Hematopoietic multipotent progenitor cell treated with erythropoietin and hydrocortisone succinate and interleukin-3 and kit ligand, for 17 days (in vitro differentiated cells): ENCODE results near the gene ARHGEF28.

Experiments used
- DNase-seq: peaks from one replicate; pipeline ENCODE4 v3.0.0-alpha.2; 2015; ENCODE audit warnings: low spot score

The ARHGEF28 gene, protein sequence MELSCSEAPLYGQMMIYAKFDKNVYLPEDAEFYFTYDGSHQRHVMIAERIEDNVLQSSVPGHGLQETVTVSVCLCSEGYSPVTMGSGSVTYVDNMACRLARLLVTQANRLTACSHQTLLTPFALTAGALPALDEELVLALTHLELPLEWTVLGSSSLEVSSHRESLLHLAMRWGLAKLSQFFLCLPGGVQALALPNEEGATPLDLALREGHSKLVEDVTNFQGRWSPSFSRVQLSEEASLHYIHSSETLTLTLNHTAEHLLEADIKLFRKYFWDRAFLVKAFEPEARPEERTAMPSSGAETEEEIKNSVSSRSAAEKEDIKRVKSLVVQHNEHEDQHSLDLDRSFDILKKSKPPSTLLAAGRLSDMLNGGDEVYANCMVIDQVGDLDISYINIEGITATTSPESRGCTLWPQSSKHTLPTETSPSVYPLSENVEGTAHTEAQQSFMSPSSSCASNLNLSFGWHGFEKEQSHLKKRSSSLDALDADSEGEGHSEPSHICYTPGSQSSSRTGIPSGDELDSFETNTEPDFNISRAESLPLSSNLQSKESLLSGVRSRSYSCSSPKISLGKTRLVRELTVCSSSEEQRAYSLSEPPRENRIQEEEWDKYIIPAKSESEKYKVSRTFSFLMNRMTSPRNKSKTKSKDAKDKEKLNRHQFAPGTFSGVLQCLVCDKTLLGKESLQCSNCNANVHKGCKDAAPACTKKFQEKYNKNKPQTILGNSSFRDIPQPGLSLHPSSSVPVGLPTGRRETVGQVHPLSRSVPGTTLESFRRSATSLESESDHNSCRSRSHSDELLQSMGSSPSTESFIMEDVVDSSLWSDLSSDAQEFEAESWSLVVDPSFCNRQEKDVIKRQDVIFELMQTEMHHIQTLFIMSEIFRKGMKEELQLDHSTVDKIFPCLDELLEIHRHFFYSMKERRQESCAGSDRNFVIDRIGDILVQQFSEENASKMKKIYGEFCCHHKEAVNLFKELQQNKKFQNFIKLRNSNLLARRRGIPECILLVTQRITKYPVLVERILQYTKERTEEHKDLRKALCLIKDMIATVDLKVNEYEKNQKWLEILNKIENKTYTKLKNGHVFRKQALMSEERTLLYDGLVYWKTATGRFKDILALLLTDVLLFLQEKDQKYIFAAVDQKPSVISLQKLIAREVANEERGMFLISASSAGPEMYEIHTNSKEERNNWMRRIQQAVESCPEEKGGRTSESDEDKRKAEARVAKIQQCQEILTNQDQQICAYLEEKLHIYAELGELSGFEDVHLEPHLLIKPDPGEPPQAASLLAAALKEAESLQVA (N-terminal part only)

DNA sequence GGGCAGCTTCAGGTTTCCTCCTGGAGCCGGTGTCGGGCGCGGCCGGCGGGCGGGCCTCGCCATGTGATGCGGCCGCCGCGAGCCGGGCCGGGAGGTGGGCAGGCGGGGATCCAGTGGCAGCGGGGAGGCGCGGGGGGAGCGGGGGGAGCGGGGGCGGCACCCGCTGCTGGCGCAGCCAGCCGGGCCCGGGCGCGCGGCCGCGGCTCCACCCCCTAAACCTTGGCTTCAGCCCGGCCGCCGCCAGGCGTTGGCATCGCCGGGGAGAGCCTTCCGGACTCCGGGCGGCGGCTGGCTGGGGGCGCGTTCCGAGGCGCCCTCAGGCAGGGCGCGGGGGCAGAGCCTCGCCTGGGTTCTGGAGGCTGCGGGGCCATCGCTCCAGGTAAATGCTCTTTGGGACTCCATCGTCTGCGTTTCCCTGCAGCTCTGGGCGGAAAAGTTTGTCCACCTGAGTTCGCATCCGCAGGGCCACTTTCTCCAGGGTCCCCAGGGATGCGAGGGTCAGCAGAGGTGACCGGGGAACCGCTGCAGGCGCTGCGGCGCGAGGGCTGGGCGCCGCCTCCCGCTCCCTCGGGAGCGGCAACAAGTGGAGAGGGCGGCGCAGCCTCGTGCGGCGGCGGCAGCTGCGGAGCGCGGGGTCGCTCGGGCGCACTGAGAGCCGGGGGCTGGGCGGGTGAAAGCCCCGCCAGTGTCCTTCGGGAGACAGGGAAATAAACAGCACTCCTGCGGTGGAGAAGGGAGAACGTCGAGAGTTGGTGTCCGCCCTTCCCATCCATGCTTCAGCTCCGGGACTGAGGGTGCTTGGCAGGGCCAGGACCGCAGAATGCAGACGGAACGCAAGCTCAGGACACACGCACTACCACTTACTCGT, at the start of gene ARHGEF28:
TSS of gene ARHGEF28 (plus strand) at position 253 of the 868 bp plus-strand sequence. CDS start 58,656 bp downstream, outside the sequence.
- peak; percentile 6 for DNase-seq

DNA sequence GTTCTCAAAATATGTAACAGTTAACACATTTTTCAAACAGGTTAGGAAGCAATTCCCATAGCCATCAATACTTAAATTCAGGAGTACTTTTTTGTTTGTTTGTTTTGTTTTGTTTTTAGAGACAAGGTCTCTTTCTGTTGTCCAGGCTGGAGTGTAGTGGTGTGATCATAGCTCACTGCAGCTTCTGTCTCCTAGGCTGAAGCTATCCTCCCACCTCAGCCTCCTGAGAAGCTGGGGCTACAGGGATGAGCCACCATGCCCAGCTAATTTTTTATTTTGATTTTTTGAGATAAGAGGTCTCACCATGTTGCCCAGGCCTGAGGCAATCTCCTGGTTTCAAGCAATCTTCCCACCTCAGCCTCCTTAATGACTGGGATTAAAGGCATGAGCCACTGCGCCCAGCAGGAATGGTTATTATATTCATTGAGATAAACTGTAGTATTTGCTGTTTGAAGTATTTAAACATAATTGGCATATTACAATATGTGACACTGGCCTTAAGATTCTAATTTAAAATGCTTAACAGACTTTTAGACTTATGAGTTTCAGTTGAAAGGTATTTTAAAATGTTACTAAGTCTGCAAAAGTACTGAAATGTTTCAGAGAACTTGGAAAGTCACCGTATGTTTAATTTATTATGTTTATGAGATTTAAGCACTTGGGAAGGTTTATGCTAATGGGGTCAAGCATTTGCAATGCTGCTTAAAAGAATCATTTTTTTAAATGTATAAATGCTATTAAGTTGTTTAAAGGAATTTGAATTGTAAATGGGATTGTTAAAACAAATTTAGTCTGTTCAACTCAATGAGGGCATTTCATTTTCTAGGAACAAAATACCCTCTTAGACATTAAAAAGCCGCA, 43.5 kb upstream of the ARHGEF28 start:
- DNase-seq: no peak

DNA sequence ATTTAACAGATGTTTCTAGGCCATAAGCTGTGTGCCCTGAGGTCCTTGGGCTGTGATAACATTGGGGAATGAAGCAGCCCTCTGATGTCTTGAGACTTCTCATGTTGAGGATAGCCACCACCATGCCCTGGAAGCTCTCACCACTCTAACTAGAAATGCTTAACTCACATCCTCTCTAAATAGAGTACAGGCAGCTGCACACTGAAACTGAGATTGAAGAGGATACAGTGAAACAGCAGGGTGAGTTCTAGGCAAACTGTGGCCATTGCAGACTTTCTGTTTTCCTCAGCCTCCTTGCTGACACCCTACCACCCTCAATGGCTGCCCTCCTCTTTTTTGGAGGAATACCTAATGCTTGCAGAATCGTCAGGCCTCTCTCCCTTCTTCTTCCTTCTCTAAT, 38.1 kb upstream of the ARHGEF28 start:
- DNase-seq: no peak

DNA sequence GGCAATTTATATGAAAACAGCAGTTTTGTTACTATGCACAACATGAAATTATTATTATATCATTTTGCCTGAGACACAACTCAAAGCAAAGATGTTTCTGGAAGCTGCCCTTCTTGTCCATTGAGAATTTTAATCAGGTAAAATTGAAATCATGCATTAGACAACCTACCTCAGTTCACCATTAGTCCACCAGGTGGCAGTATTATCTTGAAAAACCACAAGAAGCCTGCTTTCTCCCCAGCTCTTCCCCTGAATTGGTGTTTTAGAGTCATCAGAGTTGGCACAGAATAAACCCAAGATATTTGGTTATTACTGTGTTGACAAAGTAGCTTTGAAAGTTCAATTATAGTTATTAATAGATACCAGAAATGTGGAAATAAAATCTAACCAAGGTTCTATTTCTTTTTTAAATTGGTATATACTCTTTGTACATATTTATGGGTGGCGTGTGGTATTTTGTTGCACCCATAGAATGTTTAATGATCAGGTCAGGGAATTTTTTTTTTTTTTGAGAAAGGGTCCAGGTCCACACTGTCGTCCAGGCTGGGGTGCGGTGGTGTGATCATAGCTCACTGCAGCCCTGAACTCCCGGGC, 34.8 kb upstream of the ARHGEF28 start:
- DNase-seq: peak; percentile 85

DNA sequence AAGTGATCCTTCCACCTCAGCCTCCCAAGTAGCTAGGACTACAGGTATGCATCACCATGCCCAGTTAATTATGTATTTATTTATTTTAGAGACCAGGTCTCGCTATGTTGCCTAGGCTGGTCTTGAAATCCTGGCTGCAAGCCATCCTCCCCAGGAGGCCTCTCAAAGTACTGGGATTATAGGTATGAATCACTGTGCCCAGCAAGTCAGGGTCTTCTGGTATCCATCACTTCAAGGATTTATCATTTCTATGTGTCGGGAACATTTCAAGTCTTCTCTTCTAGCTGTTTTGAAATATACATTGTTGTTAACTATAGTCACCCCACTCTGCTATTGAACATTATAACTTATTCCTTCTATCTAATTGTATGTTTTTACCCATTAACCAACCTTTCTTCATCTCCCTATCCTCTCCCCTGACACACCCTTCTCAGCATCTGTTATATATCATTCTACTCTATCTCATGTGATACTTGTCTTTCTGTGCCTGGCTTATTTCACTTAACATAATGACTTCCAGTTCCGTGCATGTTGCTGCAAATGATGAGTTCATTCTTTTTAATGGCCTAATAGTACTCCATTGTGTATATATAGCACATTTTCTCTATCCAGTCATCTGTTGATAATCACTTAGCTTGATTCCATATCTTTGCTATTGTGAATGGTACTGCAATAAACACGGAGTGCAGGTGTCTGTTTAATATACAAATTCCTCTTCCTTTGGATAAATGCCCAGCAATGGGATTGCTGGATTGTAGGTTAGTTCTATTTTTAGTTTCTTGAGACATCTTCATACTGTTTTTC, 34.1 kb upstream of the ARHGEF28 start:
- no peak for DNase-seq

DNA sequence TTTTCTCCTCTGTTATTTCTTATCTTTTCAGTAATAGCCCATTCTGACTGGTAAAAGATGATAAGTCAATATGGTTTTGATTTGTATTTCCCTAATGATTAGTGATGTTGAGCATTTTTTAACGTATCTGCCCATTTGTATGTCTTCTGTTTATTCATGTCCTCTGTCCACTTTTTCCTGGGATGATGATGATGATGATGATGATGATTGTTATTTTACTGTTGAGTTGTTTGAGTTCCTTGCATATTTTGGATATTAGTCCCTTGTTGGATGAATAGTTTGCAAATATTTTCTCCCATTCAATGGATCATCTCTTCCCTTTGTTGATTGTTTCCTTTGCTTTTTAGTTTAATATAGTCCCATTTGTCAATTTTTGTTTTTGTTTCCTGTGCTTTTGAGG, 33.4 kb upstream of the ARHGEF28 start:
- no peak for DNase-seq

DNA sequence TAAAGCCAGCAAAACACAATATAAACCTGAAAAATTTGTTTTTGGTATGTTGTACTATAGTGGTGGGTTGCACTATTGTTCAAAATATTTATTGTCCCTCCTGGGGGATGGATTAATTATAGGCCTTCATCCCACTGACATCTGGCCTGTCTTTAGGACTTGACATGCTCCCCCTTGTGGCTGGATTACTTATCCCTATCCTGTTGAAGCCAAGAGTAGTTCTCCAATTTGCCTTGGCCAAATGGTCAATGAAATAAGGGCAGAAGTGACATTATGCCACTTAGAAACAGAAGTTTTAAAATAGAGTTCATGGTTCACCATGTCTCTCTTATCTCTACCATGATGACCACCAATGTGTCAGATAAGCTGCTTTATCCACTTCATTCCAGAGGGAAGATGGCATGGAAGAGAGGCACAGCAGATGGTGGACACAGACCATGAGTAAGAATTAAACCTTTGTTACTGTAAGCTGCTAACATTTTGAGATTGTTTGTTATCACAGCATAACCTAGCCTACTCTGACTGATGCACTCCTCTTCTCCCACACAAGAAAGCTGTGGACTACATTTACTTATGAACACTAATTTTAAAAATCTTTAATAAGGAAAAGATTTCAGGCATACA, 29.2 kb upstream of the ARHGEF28 start:
- peak; percentile 55 for DNase-seq

DNA sequence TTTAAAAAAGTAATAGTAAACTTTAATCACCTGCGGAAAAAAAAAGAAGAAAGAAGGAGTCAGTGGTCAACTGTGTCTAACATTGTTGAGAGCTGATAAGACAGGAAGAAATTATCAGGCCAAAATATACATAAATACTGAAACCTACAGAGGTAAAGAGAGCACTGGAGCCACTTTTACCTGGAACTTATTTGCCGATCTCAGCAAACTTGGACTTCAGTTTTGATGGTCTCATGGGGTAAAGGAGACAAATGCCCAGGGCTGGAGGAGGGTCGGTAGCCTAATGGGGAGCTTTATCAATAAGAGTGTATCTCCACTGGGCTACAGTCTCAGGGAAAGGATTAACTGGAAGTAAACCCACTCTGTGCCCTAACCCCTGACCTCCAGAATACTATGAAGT, 26.6 kb upstream of the ARHGEF28 start:
- DNase-seq: no peak

DNA sequence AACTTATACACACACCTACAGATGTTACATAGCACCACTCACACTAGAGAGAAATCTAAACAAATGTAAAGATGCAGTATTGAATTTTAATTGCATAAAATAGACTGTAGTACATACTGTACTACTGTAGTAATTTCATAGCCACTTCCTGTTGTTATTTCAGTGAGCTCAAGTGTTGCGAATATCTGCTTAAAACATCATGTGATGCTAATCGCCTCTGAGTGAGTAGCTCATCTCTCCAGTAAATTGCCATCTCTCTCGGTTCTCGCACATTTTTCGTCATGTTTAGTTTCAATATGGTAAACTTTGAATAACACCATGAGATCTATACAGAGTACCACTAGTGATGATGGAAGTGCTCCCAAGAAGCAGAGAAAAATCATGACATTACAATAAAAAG, 22.0 kb upstream of the ARHGEF28 start:
- no peak for DNase-seq

DNA sequence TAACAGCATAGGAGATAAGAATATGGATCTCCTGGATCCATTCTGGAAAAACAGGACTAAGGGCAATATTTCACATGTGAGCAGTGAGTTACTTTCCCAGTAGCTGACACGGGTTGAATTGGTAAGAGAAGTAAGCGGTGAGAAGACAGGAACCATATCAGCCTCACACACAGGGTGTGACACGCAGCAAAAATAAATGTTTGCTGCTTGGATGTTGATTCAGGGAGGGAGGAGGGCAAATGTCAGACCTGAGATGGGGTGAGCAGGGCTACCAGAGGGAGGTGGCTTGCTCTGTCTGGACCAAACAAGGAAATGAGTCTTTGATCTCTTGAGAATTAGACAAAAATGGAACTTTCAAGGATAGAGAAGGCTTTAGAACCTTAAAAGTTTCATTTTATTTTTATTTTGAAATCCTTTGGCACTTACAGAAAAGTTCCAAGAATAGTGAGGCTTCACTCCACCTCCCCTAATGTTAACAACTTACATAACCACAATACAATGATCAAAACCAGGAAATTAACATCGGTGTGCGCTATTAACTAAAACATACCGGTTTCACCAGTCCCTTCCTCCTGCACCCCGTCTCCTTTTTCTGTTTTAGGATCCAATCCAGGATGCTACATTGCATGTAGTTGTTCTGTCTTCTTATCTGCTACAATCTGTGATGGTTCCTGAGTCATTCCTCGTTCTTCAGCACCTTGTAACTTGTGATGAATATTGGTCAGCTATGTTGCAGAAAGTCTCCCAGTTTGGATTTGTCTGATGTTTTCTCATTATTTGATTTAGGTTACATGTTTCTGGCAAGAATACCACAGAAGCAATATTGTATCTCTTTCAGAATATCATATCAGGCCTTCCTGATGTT, 20.5 kb upstream of the ARHGEF28 start:
- DNase-seq: no peak

DNA sequence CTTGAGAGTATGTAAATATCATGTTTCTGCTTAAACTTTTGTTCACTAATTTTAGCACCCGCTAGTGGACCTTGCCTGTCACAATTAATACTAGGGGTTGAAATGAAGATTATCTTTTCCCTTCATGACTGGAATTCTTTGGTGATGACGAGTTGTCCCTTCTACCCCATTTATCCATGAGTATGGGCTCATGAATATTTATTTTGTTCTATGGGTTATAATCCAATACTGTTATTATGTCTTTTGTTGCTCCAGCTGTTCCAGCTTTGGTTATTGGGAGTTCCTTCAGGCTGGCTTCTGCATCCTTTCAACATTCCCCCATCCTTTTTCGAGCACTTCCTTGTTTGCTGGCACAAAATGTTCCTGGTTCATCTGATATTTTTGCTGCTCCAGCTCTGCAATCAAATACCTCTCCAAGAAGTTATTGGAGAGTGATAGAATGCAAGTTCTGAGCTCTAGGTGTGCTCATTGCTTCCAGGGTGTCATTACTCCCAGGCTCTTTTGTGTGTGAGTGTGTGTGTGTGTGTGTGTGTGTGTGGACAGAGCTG, 19.7 kb upstream of the ARHGEF28 start:
- DNase-seq: no peak

DNA sequence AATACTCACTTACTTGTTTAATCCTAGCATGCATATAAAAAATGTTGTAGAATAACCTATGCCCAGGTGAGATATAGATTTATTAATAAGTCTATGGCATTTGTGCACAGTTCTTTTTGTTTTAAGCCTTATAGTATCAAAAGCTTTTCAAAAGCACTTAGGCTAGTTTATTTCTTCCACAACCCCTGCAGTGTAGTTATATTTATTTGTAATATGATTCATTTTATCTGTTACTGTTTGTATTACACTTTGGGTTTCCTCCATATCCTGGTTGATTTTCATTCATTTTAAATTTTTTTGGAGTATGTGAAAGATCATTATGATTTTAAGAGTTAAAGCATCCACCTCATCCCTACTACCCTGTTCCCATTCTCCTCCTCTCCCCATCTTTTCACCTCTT, 18.8 kb upstream of the ARHGEF28 start:
- no peak for DNase-seq

DNA sequence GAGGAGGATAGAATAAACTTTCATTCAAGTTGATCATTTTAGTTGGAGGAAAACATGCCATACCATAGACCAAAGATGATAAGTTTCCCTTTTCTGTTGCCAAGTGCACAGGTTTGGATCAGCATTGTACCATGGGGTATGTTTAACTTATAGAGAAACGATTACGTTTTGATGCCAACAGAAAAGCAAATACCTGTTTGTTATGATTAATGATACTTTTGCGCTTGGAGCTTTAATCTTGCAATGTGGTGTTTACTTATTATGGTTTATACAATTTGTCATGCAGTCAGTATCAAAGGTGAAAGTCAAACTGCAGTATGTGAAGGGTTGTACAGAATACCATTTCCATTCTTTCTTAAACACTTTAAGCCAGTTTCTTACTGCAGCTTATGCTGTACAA, 13.2 kb upstream of the ARHGEF28 start:
- no peak for DNase-seq

DNA sequence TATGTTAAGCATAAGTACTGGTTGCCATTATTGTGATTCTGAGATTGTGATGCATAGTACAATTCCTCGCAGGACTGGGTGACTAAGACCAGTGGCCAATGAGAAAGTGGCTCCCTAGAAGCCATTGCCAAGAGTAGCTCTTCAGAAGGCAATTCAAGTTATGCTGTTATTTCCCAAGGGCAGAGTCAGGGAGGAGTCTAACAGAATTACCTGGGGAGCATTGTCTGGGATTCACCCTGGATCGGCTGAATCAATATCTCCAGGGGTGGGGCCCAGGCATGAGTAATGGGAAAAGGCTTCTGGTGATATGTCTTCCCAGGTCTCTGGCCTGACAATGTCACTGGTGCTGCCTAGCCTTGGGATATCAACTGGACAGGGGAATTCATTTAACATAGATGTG, 10.9 kb upstream of the ARHGEF28 start:
- DNase-seq: no peak

DNA sequence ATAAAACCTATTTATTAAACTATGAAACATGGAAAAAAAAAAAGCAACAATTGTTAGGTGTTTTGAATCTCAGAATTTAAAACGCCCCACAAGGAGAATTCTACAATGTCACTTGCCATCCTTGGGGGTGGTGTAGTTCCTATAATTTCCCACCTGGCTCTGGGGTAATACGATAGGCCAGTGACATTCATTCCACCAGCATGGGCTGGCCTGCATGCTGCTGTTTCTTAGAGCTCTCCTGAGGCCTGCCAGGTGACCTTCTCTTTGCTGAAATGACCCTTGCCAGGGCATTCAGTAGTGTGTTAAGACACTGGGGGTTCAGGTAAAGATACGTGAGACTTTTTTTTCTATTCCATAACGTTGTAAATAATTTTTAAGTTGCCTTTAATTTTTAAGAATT, 10.0 kb upstream of the ARHGEF28 start:
- DNase-seq: no peak

DNA sequence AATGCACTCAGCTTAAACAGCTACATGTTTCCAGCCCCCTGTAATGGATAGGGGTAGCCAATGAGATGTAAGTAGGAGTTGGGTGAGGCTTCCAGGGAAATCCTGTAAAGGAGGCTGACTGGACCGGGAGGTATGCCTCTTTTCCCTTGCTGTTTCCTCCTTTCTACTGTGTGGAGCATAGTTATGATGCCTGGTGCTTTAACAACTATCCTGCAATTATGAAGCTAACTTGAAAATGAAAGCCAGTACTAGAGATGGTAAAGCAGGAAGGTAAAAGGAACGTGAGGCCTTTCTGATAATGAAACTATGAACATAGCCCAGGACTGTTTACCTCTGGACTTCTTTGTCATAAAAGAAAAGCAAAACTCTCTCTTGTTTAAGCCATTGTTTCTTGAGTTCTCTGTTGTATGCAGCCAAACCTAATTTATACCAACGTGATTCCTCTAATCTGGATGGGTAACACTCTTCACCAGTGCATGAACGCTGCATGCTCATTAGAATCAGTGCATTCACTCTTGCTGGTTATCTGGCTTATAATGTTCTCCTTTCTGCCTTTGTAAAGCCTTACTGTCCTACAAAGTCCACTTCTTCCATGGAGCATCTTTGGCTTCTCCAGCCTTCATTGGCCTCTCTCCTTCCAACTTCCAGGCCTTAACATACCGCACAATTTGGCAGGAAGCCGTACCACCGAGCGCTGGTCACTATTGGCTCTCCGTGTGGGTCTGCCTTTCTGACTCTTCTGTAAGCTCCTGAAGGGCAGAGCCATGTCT, 8.3 kb upstream of the ARHGEF28 start:
- DNase-seq: no peak
